ENCODE data around the gene TIMM44. TPM values are rescaled to one million over a fixed set of nuclear protein-coding genes. Genes with fewer than 3 reads are reported as not detected.

Gene TIMM44
- total and polyA plus RNA-seq, 2 donors from 2014 or later: 46.7 to 57.8 TPM

GRCh38 chr19:7879111-7879807, 64.2 kb downstream of the TIMM44 start:
- Histone ChIP-seq H3K27ac (ENCODE audit: low read depth in 2 of 2, low read length in 2 of 2) (no peak overlapping the region), H3K4me1 (ENCODE audit: control insufficient read depth in 2 of 3, insufficient read depth in 2 of 3, low read depth in 1 of 3, low read length in 3 of 3) (no peaks in the 10 kb centered on the region), H3K4me3 (ENCODE audit: low read length in 3 of 3) (no peak overlapping the region), H3K27me3 (ENCODE audit: control insufficient read depth, insufficient read depth, low read length) (no peaks in the 10 kb centered on the region), H3K36me3 (ENCODE audit: control insufficient read depth in 2 of 3, insufficient read depth in 3 of 3, low read length in 3 of 3) (no peaks in the 10 kb centered on the region), H3K9ac (ENCODE audit: low read length in 3 of 3) (no peak overlapping the region), H3K9me3 (ENCODE audit: control insufficient read depth in 2 of 3, insufficient read depth in 1 of 3, low read length in 3 of 3) (no peaks in the 10 kb centered on the region)
- intact Hi-C loops (cut with DNase I): no loop called here
- TF ChIP-seq CTCF (IDR thresholded peaks at IDR 0.05; ENCODE audit: borderline replicate concordance, extremely low read depth, insufficient read depth): no peak
- DNase-seq (no peak), FAIRE-seq (no peak)

- DNase-seq: no peak
- Histone ChIP-seq H3K4me1 (ENCODE audit: control insufficient read depth in 2 of 3, insufficient read depth in 2 of 3, low read depth in 1 of 3, low read length in 3 of 3) (no peaks in the 10 kb centered on the region), H3K27ac (ENCODE audit: low read depth in 2 of 2, low read length in 2 of 2) (no peak overlapping the region), H3K27me3 (ENCODE audit: control insufficient read depth, insufficient read depth, low read length) (no peaks in the 10 kb centered on the region), H3K9ac (ENCODE audit: low read length in 3 of 3) (no peak overlapping the region), H3K36me3 (ENCODE audit: control insufficient read depth in 2 of 3, insufficient read depth in 3 of 3, low read length in 3 of 3) (no peaks in the 10 kb centered on the region), H3K9me3 (ENCODE audit: control insufficient read depth in 2 of 3, insufficient read depth in 1 of 3, low read length in 3 of 3) (no peaks in the 10 kb centered on the region), H3K4me3 (ENCODE audit: low read length in 3 of 3) (no peak overlapping the region)
- no peak for FAIRE-seq
- TF ChIP-seq CTCF (IDR thresholded peaks at IDR 0.05; ENCODE audit: borderline replicate concordance, extremely low read depth, insufficient read depth): no peak
- intact Hi-C loops (cut with DNase I): no loop called here
Measured at GRCh38 chr19:7877249-7877836, 66.1 kb downstream of the TIMM44 start.

Other genes starting within 250 kb of the TIMM44 start
- 1.0 TPM for gene FCER2, start 241.5 kb downstream of the TIMM44 start, total RNA-seq
- not detected for gene FCER2, start 241.5 kb downstream of the TIMM44 start, polyA plus RNA-seq (ENCODE audit: insufficient read depth, low read depth, low replicate concordance)
- gene CLEC4G, start 211.6 kb downstream of the TIMM44 start, total RNA-seq: 0.72 TPM
- gene CLEC4G, start 211.6 kb downstream of the TIMM44 start, polyA plus RNA-seq (ENCODE audit: insufficient read depth, low read depth, low replicate concordance): 1.1 TPM
- gene CD209, start 196.1 kb downstream of the TIMM44 start, total RNA-seq: 11.7 TPM
- 1.2 TPM for gene CD209, start 196.1 kb downstream of the TIMM44 start, polyA plus RNA-seq (ENCODE audit: insufficient read depth, low read depth, low replicate concordance)
- 0.54 TPM for gene CLEC4M, start 180.4 kb downstream of the TIMM44 start, total RNA-seq
- gene CLEC4M, start 180.4 kb downstream of the TIMM44 start, polyA plus RNA-seq (ENCODE audit: insufficient read depth, low read depth, low replicate concordance): not detected
- gene EVI5L, start 113.4 kb downstream of the TIMM44 start, total RNA-seq: 15.9 TPM
- gene EVI5L, start 113.4 kb downstream of the TIMM44 start, polyA plus RNA-seq (ENCODE audit: insufficient read depth, low read depth, low replicate concordance): 14.5 TPM
- gene PRR36, start 69.3 kb downstream of the TIMM44 start, total RNA-seq: 4.2 TPM
- gene PRR36, start 69.3 kb downstream of the TIMM44 start, polyA plus RNA-seq (ENCODE audit: insufficient read depth, low read depth, low replicate concordance): 1.1 TPM
- gene LRRC8E, start 55.2 kb downstream of the TIMM44 start, total RNA-seq: 9.1 TPM
- 2.2 TPM for gene LRRC8E, start 55.2 kb downstream of the TIMM44 start, polyA plus RNA-seq (ENCODE audit: insufficient read depth, low read depth, low replicate concordance)
- gene MAP2K7, start 39.8 kb downstream of the TIMM44 start, total RNA-seq: 37.0 TPM
- 16.7 TPM for gene MAP2K7, start 39.8 kb downstream of the TIMM44 start, polyA plus RNA-seq (ENCODE audit: insufficient read depth, low read depth, low replicate concordance)
- 0.44 TPM for gene TGFBR3L, start 28.8 kb downstream of the TIMM44 start, total RNA-seq
- 1.5 TPM for gene TGFBR3L, start 28.8 kb downstream of the TIMM44 start, polyA plus RNA-seq (ENCODE audit: insufficient read depth, low read depth, low replicate concordance)
- gene SNAPC2, start 23.3 kb downstream of the TIMM44 start, total RNA-seq: 18.4 TPM
- gene SNAPC2, start 23.3 kb downstream of the TIMM44 start, polyA plus RNA-seq (ENCODE audit: insufficient read depth, low read depth, low replicate concordance): 24.3 TPM
- 25.9 TPM for gene CTXN1, start 17.5 kb downstream of the TIMM44 start, total RNA-seq
- 8.9 TPM for gene CTXN1, start 17.5 kb downstream of the TIMM44 start, polyA plus RNA-seq (ENCODE audit: insufficient read depth, low read depth, low replicate concordance)
- 64.7 TPM for gene ELAVL1, start 62.0 kb upstream of the TIMM44 start, total RNA-seq
- 34.6 TPM for gene ELAVL1, start 62.0 kb upstream of the TIMM44 start, polyA plus RNA-seq (ENCODE audit: insufficient read depth, low read depth, low replicate concordance)
- not detected for gene CCL25, start 109.1 kb upstream of the TIMM44 start, total RNA-seq
- not detected for gene CCL25, start 109.1 kb upstream of the TIMM44 start, polyA plus RNA-seq (ENCODE audit: insufficient read depth, low read depth, low replicate concordance)
- gene FBN3, start 205.9 kb upstream of the TIMM44 start, total RNA-seq: 0.44 TPM
- gene FBN3, start 205.9 kb upstream of the TIMM44 start, polyA plus RNA-seq (ENCODE audit: insufficient read depth, low read depth, low replicate concordance): 0.56 TPM

All from kidney (tissue), 14 donors.